Stimulated activated CD8-positive, alpha-beta memory T cell treated with anti-CD3 and anti-CD28 coated beads, Interleukin-12 subunit alpha, Interleukin-12 subunit beta, amount 100 ng/mL, for 24 hours (primary cell): ENCODE results near the gene CHN1.

Source experiments
- DNase-seq: peaks from one replicate; pipeline ENCODE4 v3.0.0-alpha.2; 2020; ENCODE audit errors: extremely low read depth

Gene CHN1

GRCh38 chr2:174827371-174828369 lies 177.5 kb downstream of the CHN1 start:
- no peak for DNase-seq

DNA sequence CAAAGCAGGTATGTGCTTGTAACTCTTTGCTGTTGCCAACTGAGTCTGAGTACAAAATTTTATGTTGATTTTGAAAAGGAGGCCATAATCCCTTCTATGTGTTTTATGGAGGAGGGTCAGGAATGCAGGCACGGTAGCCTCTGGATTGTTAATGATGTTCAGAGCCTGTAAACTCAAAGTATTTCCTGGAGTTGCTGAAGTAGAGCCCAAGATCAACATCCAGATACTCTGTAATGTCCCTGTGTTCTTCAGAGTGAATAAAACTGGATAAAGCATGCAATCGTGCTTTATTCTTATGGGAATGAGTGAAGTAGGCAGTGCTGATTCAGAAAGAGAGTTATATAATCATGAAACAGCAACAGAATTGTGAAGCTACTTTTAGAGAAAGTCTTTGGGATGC lies 179.1 kb downstream of the CHN1 start:
- DNase-seq, result no peak

DNA sequence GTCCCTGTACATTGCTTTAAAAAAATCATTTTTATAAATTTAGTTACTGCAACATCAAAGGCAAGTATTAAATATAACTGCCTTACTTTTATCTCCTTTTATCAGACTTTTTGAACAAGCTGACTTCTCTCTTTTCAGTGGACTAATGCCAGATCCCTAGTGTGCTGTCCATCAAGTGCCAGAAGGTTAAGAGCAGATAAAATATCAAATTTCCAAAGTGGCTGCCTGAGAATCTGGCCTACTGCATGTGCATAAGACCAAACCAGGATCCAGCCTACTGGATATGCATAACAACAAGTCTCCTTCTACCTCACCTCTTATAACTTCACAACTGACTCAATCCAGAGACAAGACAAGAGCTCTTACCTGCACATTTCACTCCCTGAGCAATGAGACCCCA lies 181.1 kb downstream of the CHN1 start:
- no peak for DNase-seq

- DNase-seq, result no peak
Observed at GRCh38 chr2:174821628-174822027, 183.6 kb downstream of the CHN1 start.

DNA sequence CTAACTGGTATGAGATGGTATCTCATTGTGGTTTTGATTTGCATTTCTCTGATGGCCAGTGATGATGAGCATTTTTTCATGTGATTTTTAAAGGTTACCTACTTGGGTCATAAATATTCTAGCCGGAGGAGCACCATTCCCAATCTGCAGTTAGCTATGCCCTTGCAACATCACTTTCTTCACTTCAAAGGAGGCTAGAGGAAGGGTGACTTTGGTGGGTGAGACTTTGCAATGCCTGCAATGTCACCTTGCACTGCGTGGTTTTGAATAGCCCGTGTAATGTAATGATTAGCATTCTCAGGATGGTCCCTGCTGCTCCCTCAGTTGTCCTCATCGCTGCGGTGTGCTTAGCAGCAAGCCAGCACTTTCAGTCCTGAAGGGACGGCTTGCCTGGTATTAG lies 184.8 kb downstream of the CHN1 start:
- no peak for DNase-seq

- DNase-seq, result no peak
Observed at GRCh38 chr2:174815526-174815925, 189.7 kb downstream of the CHN1 start.

GRCh38 chr2:174812037-174812436 lies 193.1 kb downstream of the CHN1 start:
- DNase-seq, result no peak

DNA sequence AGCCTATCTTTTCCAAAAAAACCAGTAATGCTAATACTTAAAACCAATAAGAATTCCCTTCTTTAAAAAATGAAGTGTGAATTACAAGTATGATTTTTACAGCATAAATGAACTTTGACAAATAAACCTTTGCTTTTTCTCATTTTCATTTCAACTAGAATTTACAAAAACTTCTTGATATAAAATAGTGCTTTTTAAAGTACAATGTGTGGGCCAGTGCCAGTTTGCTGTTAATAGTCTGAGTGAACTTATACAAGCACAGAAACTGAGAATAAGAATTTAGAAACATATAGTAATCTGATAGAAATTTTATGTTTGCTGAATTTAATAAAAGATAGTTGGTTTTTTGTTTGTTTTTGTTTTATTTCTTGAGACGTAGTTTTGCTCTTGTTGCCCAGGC lies 197.2 kb downstream of the CHN1 start:
- DNase-seq, result no peak

- DNase-seq, result no peak
Observed at GRCh38 chr2:174805803-174806202, 199.4 kb downstream of the CHN1 start.

DNA sequence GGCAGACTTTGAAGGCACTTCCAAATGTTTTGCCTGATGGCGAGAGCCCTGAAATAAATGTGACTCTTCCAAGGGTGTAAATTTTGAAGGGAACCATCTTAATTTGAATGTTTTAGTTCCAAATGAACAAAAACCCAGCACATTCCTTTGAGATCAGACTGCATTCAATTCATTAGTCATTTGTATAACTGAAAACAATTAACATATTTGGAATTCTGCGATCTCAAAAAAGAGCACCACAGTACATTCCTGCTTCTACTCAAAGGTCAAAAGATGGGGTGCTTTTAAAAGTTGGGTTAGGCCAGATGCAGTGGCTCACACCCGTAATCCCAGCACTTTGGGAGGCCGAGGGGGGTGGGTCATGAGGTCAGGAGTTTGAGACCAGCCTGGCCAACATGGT lies 202.7 kb downstream of the CHN1 start:
- no peak for DNase-seq

GRCh38 chr2:174800436-174801205 lies 204.6 kb downstream of the CHN1 start:
- no peak for DNase-seq

GRCh38 chr2:174798801-174799200 lies 206.4 kb downstream of the CHN1 start:
- no peak for DNase-seq

DNA sequence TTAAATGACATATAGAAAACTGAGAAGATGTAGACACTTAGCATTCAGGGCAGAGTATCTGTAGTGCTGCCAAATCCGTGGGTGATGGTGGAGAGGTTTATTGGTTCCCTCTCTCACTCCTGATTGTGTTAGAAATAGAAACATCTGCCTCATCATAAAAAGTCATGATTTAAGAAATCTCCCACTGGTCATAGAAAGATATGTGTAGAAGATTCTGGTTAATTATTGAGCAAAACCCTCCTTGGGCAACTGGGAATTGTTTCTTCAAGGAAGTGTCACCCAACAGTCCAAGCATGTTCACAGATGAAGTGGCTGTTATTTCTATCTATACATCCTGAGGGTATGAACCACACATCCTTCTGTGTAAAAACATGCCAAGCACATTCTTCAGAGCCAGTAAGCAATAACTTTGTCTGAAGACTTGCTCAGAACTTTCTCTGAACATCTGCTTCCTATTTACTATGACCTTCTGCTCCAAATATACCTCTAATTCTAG lies 207.4 kb downstream of the CHN1 start:
- DNase-seq, result no peak

GRCh38 chr2:174796319-174796771 lies 208.8 kb downstream of the CHN1 start:
- DNase-seq, result no peak

DNA sequence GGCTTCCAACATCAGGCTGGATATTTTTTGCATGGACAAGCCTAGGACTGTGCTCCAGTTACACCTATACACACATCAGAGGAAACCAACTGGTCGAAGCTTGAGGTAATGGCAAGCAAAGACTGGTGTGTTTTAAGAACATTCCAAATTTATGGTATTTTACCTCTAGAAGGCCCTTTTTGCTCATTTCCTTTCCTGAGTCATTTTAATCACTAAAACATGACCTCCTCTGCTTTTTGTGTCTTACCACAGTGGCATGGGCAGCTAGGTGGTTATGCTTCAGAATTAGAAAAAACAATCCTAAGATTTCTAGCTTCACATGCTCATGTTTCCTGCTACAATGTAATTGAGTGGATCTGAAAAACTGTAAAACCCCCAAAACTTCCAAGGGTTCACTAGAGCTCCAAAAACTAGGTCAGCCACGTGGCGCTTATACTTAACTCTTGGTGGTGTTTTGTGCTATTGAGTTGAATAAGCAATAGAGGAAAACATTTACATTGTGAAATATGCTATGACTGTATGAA lies 210.3 kb downstream of the CHN1 start:
- no peak for DNase-seq

GRCh38 chr2:174792309-174793025 lies 212.7 kb downstream of the CHN1 start:
- no peak for DNase-seq

DNA sequence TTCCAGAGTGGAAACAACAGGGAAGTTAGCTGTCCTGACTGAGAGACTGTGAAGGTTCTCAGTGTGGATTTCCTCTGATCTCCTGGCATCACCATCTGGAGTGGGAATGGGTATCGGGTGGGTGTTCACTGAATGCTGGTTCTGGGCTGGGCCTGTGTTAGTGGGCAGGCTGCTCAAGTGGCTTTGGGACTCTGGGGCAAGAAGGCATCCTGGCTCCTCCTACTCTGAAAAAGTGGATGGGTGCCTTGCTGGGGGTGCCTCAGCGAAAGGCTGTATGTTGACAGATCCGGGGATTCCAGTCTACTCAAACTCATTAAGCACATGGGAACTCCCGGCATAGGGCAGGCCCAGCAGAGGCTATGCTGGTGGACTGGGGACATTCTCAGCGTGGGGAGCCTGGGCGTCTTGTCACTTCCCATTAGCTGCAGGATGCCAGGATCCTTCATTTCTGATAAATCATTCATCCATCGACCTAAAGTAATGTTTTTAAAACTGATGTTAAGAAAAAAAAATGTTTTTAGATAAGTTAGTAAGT lies 213.4 kb downstream of the CHN1 start:
- DNase-seq, result no peak

DNA sequence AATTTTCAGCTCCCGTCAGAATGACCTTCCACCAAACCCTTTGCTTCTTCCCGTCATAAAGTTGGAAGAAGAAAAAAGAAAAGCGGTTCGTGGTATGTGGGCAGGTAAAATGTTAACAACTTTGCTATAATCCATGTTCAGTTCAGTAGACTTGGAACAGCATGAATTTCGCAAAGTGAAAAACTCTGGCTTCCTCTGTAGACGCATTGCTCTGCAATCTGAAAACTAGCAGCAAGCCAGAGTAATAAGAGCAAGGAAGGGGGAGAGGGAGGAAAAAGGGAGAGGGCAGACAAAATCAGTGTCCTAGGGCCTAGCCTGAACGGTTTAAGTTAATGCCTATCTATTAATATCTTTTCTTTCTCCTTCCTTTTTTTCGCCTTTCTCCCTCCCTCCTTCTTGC lies 214.2 kb downstream of the CHN1 start:
- DNase-seq, result no peak

DNA sequence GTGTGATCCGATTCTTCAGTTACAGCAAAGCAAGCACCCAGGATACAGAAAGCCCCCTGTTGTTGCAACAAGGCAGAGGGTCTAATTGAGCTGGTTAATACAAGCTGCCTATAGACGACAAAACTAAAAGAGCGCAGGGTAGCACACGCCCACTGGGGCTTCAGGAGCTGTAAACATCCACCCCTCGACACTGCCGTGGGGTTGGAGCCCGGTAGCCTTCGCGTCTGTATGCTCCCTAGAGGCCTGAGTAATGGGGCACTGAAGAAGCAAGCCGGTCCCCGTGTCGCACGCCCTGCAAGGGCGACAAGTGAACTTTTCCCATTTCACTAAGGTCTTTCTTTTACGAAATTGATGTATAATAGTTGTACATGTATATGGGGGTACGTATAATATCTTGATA lies 216.2 kb downstream of the CHN1 start:
- no peak for DNase-seq

- no peak for DNase-seq
Observed at GRCh38 chr2:174788291-174788929, 216.8 kb downstream of the CHN1 start.
